PC-3 (cell line): ENCODE measurements around the gene LRCH4. TPM values are rescaled to one million over a fixed set of nuclear protein-coding genes. Genes with fewer than 3 reads are reported as not detected.
A peak's percentile ranks its signal among the peaks of the same experiment; 100 is the strongest.

Source experiments
- ATAC-seq: fragments of 200-7000 bp; cut with Tn5 transposase; 2 replicates; pipeline ENCODE4 v1.9.1; 2020; ENCODE audit warnings: mild to moderate bottlenecking, moderate library complexity
- BruUV-seq: library from RNA; stranded (reverse); fragments of 400-500 nt; replicated peaks from 2 replicates; lab custom pipeline; 2021; lab: Mats Ljungman, UMichigan
- CTCF ChIA-PET: fragments of 300-600 bp; sonication (Branson Sonifier 250); formaldehyde crosslinking; loops from one replicate; lab custom pipeline; 2022; ENCODE audit warnings: antibody characterized with exemption; lab: Charles Lee
- POLR2A ChIA-PET: fragments of 300-600 bp; sonication (Branson Sonifier 250); formaldehyde crosslinking; loops from one replicate; lab custom pipeline; 2022; ENCODE audit warnings: antibody characterized with exemption; ENCODE audit not compliant: unreplicated experiment; lab: Charles Lee
- DNase-seq: peaks from one replicate; pipeline ENCODE4 v3.0.0-alpha.2; 2015
- H2AFZ ChIP-seq: fragments of 300-600 bp; sonication (generic); 2 replicates; pipeline ENCODE4 v1.6.0; 2016; ENCODE audit warnings: antibody characterized with exemption, low read length
- H3F3A ChIP-seq: fragments of 300-600 bp; sonication (generic); one replicate; pipeline ENCODE4 v1.6.0; 2017; ENCODE audit warnings: antibody characterized with exemption, low read length, control low read depth, mild to moderate bottlenecking; ENCODE audit not compliant: unreplicated experiment
- H3K27ac ChIP-seq: fragments of 300-600 bp; sonication (generic); 2 replicates; pipeline ENCODE4 v1.5.1; 2016; ENCODE audit warnings: mild to moderate bottlenecking, low read length
- H3K27me3 ChIP-seq: fragments of 300-600 bp; sonication (generic); 2 replicates; pipeline ENCODE4 v1.6.1; 2016; ENCODE audit warnings: low read length, mixed read lengths
- H3K36me3 ChIP-seq: fragments of 300-600 bp; sonication (generic); 2 replicates; pipeline ENCODE4 v1.6.1; 2016; ENCODE audit warnings: low read depth, mixed run types, low read length, mixed read lengths
- H3K4me1 ChIP-seq: fragments of 300-600 bp; sonication (generic); 2 replicates; pipeline ENCODE4 v1.5.1; 2016; ENCODE audit warnings: low read length; ENCODE audit not compliant: insufficient read depth
- H3K4me2 ChIP-seq: fragments of 300-600 bp; sonication (generic); 2 replicates; pipeline ENCODE4 v1.6.0; 2016; ENCODE audit warnings: low read length
- H3K4me3 ChIP-seq: fragments of 300-600 bp; sonication (generic); 2 replicates; pipeline ENCODE4 v1.5.1; 2016; ENCODE audit warnings: mild to moderate bottlenecking, low read length, mixed read lengths
- H3K79me2 ChIP-seq: fragments of 300-600 bp; sonication (generic); 2 replicates; pipeline ENCODE4 v1.6.1; 2017; ENCODE audit warnings: low read length, mixed read lengths
- H3K9ac ChIP-seq: fragments of 300-600 bp; sonication (generic); 2 replicates; pipeline ENCODE4 v1.6.0; 2016; ENCODE audit warnings: mild to moderate bottlenecking, low read length
- H3K9me2 ChIP-seq: fragments of 300-600 bp; sonication (generic); replicated peaks from 2 replicates; pipeline ENCODE4 v1.6.1; 2016; ENCODE audit warnings: mixed run types, low read length, mixed read lengths
- H3K9me3 ChIP-seq: fragments of 300-600 bp; sonication (generic); 2 replicates; pipeline ENCODE4 v1.6.1; 2016; ENCODE audit warnings: low read length, mixed read lengths
- H4K20me1 ChIP-seq: fragments of 300-600 bp; sonication (generic); 2 replicates; pipeline ENCODE4 v1.6.1; 2016; ENCODE audit warnings: low read length, mixed read lengths
- EZH2 ChIP-seq: fragments of 300-600 bp; sonication (generic); IDR thresholded peaks from one replicate; pipeline ENCODE4 v1.6.1; 2017; ENCODE audit warnings: antibody characterized with exemption, mild to moderate bottlenecking, low read length; ENCODE audit not compliant: unreplicated experiment
- EZH2phosphoT487 ChIP-seq: fragments of 300-600 bp; sonication (generic); IDR thresholded peaks from 2 replicates; pipeline ENCODE4 v1.6.1; 2018; ENCODE audit warnings: mild to moderate bottlenecking, antibody characterized with exemption, low read length, borderline replicate concordance
- intact Hi-C: fragments of 100-400 bp; cut with micrococcal nuclease; formaldehyde crosslinking; loops from 2 replicates; pipeline ENCODE4 v1.9.0; 2023
- total RNA-seq: library from RNA; depleted of rRNA; stranded (reverse); fragments of >200 nt; gene quantifications from 2 replicates; pipeline ENCODE4 v1.2.3, GENCODE V29; 2014
- TF ChIP-seq, protein P1 (sequence below): fragments of 300-600 bp; sonication (generic); conservative IDR thresholded peaks from 2 replicates; pipeline ENCODE4 v1.5.1; 2017; ENCODE audit warnings: antibody characterized with exemption, low read depth, mild to moderate bottlenecking, low read length

LRCH4 gene
- total RNA-seq, 1 experiment from 2014 or later, result 15.6 TPM

DNA sequence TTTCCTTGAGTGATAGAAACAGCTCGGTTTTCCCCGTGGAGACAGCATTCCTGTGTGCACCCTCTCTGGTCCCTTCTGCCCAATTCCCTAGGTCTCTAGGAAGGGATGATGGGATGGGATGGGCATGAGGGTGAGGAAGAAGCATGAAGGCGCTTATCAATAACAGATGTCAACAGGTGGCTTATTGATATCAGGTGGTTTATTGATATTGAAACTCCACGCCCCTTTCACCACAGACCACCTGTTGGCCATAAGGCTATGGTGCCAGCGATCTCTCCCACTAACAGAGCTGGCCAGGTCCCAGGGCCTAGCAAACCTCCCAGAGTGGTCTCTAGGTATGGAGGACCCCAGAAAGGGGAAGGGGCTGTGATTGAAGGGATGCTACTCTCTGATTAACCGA, 34.3 kb upstream of the LRCH4 start:
- DNase-seq (no peak), ATAC-seq (no peak)
- no peaks in the 10 kb centered on the region for H3K36me3 ChIP-seq
- no peak overlapping the region for H2AFZ ChIP-seq
- no peaks in the 10 kb centered on the region for H3K27me3 ChIP-seq
- ChIA-PET POLR2A (no interaction called here), CTCF (no interaction called here)
- no TSS peak for BruUV-seq
- H3K4me2 ChIP-seq, result no peak overlapping the region
- H3K9me3 ChIP-seq, result no peaks in the 10 kb centered on the region
- H3K9me2 ChIP-seq, result no peaks in the 10 kb centered on the region
- no peaks in the 10 kb centered on the region for H3K4me1 ChIP-seq
- no peaks in the 10 kb centered on the region for H4K20me1 ChIP-seq
- intact Hi-C loops, result no loop called here
- H3F3A ChIP-seq, result no peaks in the 10 kb centered on the region
- no peak overlapping the region for H3K27ac ChIP-seq
- no peaks in the 10 kb centered on the region for H3K79me2 ChIP-seq
- no peak overlapping the region for H3K9ac ChIP-seq
- no peak for TF ChIP-seq EZH2phosphoT487
- TF ChIP-seq, protein P1, sequence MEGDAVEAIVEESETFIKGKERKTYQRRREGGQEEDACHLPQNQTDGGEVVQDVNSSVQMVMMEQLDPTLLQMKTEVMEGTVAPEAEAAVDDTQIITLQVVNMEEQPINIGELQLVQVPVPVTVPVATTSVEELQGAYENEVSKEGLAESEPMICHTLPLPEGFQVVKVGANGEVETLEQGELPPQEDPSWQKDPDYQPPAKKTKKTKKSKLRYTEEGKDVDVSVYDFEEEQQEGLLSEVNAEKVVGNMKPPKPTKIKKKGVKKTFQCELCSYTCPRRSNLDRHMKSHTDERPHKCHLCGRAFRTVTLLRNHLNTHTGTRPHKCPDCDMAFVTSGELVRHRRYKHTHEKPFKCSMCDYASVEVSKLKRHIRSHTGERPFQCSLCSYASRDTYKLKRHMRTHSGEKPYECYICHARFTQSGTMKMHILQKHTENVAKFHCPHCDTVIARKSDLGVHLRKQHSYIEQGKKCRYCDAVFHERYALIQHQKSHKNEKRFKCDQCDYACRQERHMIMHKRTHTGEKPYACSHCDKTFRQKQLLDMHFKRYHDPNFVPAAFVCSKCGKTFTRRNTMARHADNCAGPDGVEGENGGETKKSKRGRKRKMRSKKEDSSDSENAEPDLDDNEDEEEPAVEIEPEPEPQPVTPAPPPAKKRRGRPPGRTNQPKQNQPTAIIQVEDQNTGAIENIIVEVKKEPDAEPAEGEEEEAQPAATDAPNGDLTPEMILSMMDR, result no peak
- TF ChIP-seq EZH2, result no peak
- H3K4me3 ChIP-seq, result no peak overlapping the region

DNA sequence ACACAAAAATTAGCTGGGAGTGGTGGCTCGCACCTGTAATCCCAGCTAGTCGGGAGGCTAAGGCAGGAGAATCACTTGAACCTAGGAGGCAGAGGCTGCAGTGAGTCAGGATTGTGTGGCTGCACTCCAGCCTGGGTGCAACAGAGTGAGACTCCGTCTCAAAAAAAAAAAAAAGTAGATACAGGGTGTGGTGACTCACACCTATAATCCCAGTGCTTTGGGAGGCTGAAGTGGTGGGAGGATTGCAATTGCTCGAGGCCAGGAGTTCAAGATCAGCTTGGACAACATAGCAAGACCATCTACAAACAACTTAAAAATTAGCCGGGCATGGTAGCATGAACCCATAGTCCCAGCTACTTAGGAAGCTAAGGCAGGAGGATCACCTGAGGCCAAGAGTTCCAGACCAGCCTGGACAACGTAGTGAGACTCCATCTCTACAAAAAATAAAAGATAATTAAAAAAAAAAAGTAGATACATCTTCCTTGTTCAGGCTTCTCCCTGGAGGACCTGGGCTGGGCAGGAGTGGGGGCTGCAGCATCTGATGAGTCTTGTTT, 28.5 kb upstream of the LRCH4 start:
- Histone ChIP-seq H3K79me2 (no peaks in the 10 kb centered on the region), H2AFZ (no peak overlapping the region), H3K4me1 (0 out of 2 replicates have a peak, but pooled peaks cover 3% of the 10 kb centered on the region), H3K9me2 (no peaks in the 10 kb centered on the region), H3K9ac (no peak overlapping the region), H3K9me3 (no peaks in the 10 kb centered on the region), H3F3A (no peaks in the 10 kb centered on the region), H3K27ac (no peak overlapping the region), H3K36me3 (no peaks in the 10 kb centered on the region), H4K20me1 (no peaks in the 10 kb centered on the region), H3K4me2 (no peak overlapping the region), H3K27me3 (no peaks in the 10 kb centered on the region), H3K4me3 (no peak overlapping the region)
- TF ChIP-seq, protein P1, result no peak
- no peak for TF ChIP-seq EZH2phosphoT487
- no peak for TF ChIP-seq EZH2
- CTCF ChIA-PET, result interaction anchor here (0.7 kb wide), 1 partner anchor 28 kb away, joined by 3 read pairs; the partner anchor contains the start of gene FBXO24
- ATAC-seq (no peak), DNase-seq (no peak)
- intact Hi-C loops, result no loop called here
- no TSS peak for BruUV-seq
- POLR2A ChIA-PET, result no interaction called here

DNA sequence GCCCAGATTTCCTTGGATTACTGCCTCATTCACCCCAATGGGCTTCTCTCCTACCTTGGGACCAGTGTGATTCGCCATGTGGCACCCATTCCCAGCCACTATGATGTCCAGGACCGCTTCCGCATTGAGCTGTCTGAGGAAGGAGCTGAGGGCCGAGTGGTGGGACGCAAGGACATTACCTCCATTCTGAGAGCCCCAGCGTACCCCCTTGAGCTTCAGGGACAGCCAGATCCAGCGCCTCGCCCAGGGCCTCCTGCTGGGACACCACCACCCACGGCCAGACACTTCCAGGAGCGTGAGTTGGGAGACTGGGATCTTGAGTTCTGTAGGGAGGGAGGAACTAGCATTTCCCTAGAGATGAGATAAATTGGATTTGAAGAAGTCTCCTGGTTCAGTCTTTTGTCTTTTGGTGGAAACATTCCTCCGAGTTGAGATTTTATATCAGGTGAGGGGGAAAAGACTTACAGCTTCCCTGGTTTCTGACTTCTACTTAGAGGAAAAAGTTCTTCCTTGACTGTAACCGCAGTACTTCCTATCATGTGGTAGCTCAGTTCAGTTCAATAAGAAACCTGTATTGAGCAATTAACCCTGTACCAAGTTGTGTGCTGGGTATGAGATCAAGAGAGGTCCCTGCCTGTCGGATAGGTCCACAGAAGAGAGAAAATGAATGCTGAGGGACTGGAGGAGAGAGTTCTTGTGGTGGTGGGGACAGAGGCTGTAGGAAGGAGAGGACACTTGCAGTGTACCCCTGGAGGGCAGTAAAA, 27.7 kb upstream of the LRCH4 start:
- BruUV-seq, result no TSS peak
- H3K79me2 ChIP-seq, result no peaks in the 10 kb centered on the region
- intact Hi-C loops, result no loop called here

More for the DNA sequence above, 27.7 kb upstream of the LRCH4 start:
- H3K9me2 ChIP-seq, result no peaks in the 10 kb centered on the region
- no peak for DNase-seq
- no peak overlapping the region for H2AFZ ChIP-seq
- TF ChIP-seq EZH2phosphoT487, result no peak
- TF ChIP-seq, protein P1, result no peak
- TF ChIP-seq EZH2, result no peak
- ChIA-PET POLR2A (interaction anchor here (0.6 kb wide), 1 partner anchor 329 kb away, joined by 11 read pairs; no protein-coding TSS in a partner anchor), CTCF (no interaction called here)
- H3F3A ChIP-seq, result no peaks in the 10 kb centered on the region
- no peak for ATAC-seq
- no peaks in the 10 kb centered on the region for H4K20me1 ChIP-seq
- peak overlapping the region; percentile 70 for H3K4me3 ChIP-seq
- peak overlapping the region; percentile 99 for H3K4me2 ChIP-seq
- no peak overlapping the region for H3K27ac ChIP-seq
- no peaks in the 10 kb centered on the region for H3K36me3 ChIP-seq
- 0 out of 2 replicates have a peak, but pooled peaks cover 3% of the 10 kb centered on the region for H3K4me1 ChIP-seq
- H3K9ac ChIP-seq, result no peak overlapping the region
- no peaks in the 10 kb centered on the region for H3K27me3 ChIP-seq
- no peaks in the 10 kb centered on the region for H3K9me3 ChIP-seq
